ENCODE measurements around the gene ASPSCR1.

The ASPSCR1 gene

GRCh38 chr17:81999976-82000802 lies 22.8 kb downstream of the ASPSCR1 start:
- DNase-seq = no peak

- no peak for DNase-seq
Measured at GRCh38 chr17:82000803-82001570, 23.6 kb downstream of the ASPSCR1 start.

- DNase-seq = no peak
Measured at GRCh38 chr17:82001571-82002056, 24.2 kb downstream of the ASPSCR1 start.

- DNase-seq = peak; percentile 38
Measured at GRCh38 chr17:82003411-82004381, 26.3 kb downstream of the ASPSCR1 start.

GRCh38 chr17:82004517-82005455 lies 27.4 kb downstream of the ASPSCR1 start:
- no peak for DNase-seq

- DNase-seq = no peak
Measured at GRCh38 chr17:82005701-82006348, 28.4 kb downstream of the ASPSCR1 start.

- DNase-seq = no peak
Measured at GRCh38 chr17:82006468-82007227, 29.2 kb downstream of the ASPSCR1 start.

GRCh38 chr17:82007228-82007494 lies 29.7 kb downstream of the ASPSCR1 start:
- DNase-seq = no peak

- DNase-seq = no peak
Measured at GRCh38 chr17:82007495-82008257, 30.2 kb downstream of the ASPSCR1 start.

- no peak for DNase-seq
Measured at GRCh38 chr17:82008258-82008940, 31.0 kb downstream of the ASPSCR1 start.

- no peak for DNase-seq
Measured at GRCh38 chr17:82008941-82009405, 31.5 kb downstream of the ASPSCR1 start.

GRCh38 chr17:82009413-82009812 lies 32.0 kb downstream of the ASPSCR1 start:
- no peak for DNase-seq

- no peak for DNase-seq
Measured at GRCh38 chr17:82010575-82011525, 33.4 kb downstream of the ASPSCR1 start.

GRCh38 chr17:82011617-82012187 lies 34.3 kb downstream of the ASPSCR1 start:
- DNase-seq = no peak

- DNase-seq = no peak
Measured at GRCh38 chr17:82012261-82012639, 34.8 kb downstream of the ASPSCR1 start.

- DNase-seq = no peak
Measured at GRCh38 chr17:82012640-82013295, 35.3 kb downstream of the ASPSCR1 start.

GRCh38 chr17:82013341-82013740 lies 35.9 kb downstream of the ASPSCR1 start:
- DNase-seq = no peak

All from stimulated activated CD4-positive, alpha-beta T cell treated with anti-CD3 and anti-CD28 coated beads, Interleukin-4, amount 100 ng/mL, for 1 hour (primary cell).